ENCODE results near the gene HOXB2.

- TF ChIP-seq SNAI2 (CRISPR knock-in tag; IDR thresholded peaks at IDR 0.05) (no peak), ZFP30 (CRISPR knock-in tag; IDR thresholded peaks at IDR 0.05) (no peak), PPARA (CRISPR knock-in tag; IDR thresholded peaks at IDR 0.05; ENCODE audit: borderline replicate concordance) (no peak), RARB (CRISPR knock-in tag; IDR thresholded peaks at IDR 0.05) (no peak), ZNF565 (CRISPR knock-in tag; conservative IDR thresholded peaks at IDR 0.05; ENCODE audit: low read depth) (no peak), ZNF8 (CRISPR knock-in tag; IDR thresholded peaks at IDR 0.05) (no peak), GLIS3 (CRISPR knock-in tag; IDR thresholded peaks at IDR 0.05) (no peak)
- TF ChIP-seq, protein P1, sequence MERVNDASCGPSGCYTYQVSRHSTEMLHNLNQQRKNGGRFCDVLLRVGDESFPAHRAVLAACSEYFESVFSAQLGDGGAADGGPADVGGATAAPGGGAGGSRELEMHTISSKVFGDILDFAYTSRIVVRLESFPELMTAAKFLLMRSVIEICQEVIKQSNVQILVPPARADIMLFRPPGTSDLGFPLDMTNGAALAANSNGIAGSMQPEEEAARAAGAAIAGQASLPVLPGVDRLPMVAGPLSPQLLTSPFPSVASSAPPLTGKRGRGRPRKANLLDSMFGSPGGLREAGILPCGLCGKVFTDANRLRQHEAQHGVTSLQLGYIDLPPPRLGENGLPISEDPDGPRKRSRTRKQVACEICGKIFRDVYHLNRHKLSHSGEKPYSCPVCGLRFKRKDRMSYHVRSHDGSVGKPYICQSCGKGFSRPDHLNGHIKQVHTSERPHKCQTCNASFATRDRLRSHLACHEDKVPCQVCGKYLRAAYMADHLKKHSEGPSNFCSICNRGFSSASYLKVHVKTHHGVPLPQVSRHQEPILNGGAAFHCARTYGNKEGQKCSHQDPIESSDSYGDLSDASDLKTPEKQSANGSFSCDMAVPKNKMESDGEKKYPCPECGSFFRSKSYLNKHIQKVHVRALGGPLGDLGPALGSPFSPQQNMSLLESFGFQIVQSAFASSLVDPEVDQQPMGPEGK (CRISPR knock-in tag; IDR thresholded peaks at IDR 0.05; ENCODE audit: borderline replicate concordance): no peak
These were observed 3.3 kb downstream of the HOXB2 start for GRCh38 chr17:48541577-48542113.
